Measurements from ENCODE around the gene SLC44A5. TPM values are rescaled to one million over a fixed set of nuclear protein-coding genes. Genes with fewer than 3 reads are reported as not detected.

The SLC44A5 gene
- total RNA-seq, 4 donors from 2014 or later: 0.27 to 1.1 (median 0.42) TPM

DNA sequence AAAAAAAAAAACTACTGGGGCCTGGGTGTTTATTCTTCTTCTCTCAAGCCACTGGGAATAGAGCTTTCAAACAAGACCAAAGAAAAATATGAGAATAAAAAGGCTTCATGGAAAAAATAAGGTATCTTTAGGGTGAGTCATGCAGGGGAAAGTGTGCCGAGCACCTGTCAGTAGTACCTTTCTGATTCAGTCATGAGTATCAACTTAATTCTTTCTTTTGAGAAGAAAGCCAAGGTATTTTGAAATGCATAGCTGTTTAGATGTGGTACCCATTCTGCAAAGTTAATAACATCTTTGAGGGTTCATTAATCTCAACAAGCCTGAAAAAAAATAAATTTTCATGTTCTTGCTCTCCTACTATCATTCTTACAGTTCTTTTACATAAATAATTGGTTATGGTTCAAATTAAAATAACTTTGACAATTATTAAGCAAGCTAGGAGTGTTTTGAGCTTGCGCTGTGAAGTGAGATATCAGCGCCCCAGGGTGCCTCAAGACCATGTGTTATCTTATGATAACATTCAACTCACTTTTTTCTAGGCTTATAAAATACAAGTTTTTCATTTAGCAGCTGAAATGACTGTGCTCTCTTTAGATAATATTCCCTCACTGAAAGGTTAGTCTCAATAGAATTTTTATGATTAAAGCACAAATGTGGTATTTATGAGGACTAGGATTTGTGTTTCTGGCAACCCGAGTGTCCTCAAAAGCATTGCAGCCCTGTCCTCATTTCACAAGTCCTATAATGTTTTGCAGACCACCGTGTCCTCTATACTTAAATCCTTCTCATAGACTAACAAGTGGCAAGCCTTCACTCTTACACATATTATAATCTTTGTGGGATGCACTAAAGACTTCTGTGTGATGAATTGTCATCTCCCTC, 138.6 kb downstream of the SLC44A5 start:
- Histone ChIP-seq H3K4me1 (peaks cover 0 to 5% (median 0%) of the 10 kb centered on the region in 3 donors), H3K4me3 (no peak overlapping the region), H3K9me3 (no peaks in the 10 kb centered on the region), H3K36me3 (no peaks in the 10 kb centered on the region), H3K27me3 (no peaks in the 10 kb centered on the region), H3K27ac (no peak overlapping the region)
- no peak for TF ChIP-seq POLR2AphosphoS5 (IDR thresholded peaks at IDR 0.05)
- no peak for TF ChIP-seq EP300 (IDR thresholded peaks at IDR 0.05)
- TF ChIP-seq, protein P1, sequence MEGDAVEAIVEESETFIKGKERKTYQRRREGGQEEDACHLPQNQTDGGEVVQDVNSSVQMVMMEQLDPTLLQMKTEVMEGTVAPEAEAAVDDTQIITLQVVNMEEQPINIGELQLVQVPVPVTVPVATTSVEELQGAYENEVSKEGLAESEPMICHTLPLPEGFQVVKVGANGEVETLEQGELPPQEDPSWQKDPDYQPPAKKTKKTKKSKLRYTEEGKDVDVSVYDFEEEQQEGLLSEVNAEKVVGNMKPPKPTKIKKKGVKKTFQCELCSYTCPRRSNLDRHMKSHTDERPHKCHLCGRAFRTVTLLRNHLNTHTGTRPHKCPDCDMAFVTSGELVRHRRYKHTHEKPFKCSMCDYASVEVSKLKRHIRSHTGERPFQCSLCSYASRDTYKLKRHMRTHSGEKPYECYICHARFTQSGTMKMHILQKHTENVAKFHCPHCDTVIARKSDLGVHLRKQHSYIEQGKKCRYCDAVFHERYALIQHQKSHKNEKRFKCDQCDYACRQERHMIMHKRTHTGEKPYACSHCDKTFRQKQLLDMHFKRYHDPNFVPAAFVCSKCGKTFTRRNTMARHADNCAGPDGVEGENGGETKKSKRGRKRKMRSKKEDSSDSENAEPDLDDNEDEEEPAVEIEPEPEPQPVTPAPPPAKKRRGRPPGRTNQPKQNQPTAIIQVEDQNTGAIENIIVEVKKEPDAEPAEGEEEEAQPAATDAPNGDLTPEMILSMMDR (IDR thresholded peaks at IDR 0.05): no peak
- TF ChIP-seq POLR2A (IDR thresholded peaks at IDR 0.05): no peak
- WGBS, 2 donors (ENCODE audit: low coverage in 1 of 2): 62 to 73% methylated on average over 5 of the region's 5 CpGs
- ATAC-seq: no peak

DNA sequence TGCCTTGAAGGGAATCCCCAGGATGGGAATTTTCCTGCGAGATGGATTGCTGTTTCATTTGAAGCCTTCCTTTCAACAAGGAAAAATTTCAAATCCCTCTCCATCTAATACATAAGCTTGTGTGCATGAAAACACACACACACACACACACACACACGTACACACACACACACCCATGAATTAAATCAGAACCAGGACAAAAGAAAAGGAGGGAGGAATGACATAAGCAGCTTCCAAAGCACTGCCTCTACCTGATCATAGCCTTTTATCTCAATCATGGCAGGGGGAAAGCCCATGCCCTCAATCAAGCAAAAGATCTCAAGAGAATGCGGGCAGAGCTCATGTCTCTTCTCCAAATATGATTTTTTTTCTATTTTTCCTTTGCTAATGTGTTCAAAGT, 139.7 kb downstream of the SLC44A5 start:
- Histone ChIP-seq H3K27me3 (no peaks in the 10 kb centered on the region), H3K27ac (no peak overlapping the region), H3K9me3 (no peaks in the 10 kb centered on the region), H3K4me3 (no peak overlapping the region), H3K36me3 (no peaks in the 10 kb centered on the region), H3K4me1 (peaks cover 0 to 5% (median 0%) of the 10 kb centered on the region in 3 donors)
- 74 to 82% methylated on average over 2 to 3 of the region's 3 CpGs for WGBS, 2 donors (ENCODE audit: low coverage in 1 of 2)
- no peak for ATAC-seq
- TF ChIP-seq POLR2A (IDR thresholded peaks at IDR 0.05): no peak
- TF ChIP-seq EP300 (IDR thresholded peaks at IDR 0.05): no peak
- TF ChIP-seq, protein P1 (IDR thresholded peaks at IDR 0.05): no peak
- no peak for TF ChIP-seq POLR2AphosphoS5 (IDR thresholded peaks at IDR 0.05)

DNA sequence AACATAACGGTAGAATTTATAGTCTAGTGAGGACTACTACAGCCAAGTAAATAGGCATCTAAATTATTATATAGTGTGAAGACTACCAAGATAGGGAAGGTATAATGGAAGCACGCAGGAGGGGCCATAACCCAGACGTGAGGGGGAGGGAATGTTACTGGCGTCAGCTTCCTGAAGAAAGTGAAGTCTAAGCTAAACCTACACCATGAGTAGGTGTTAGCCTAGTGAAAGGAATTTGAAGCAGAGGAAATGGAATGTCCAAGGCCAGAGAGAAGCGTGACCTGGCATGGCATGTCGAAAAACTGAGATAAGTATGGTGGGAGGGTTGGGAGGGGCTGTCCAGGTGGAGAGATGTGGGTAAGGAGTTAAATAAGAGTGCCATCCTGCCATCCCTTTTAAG, 140.5 kb downstream of the SLC44A5 start:
- H3K4me1 ChIP-seq: peaks cover 0 to 5% (median 0%) of the 10 kb centered on the region in 3 donors
- WGBS, 2 donors (ENCODE audit: low coverage in 1 of 2): 73 to 85% methylated on average over 5 to 6 of the region's 6 CpGs
- H3K36me3 ChIP-seq: no peaks in the 10 kb centered on the region
- TF ChIP-seq, protein P1 (IDR thresholded peaks at IDR 0.05): no peak
- TF ChIP-seq EP300 (IDR thresholded peaks at IDR 0.05) (no peak), POLR2AphosphoS5 (IDR thresholded peaks at IDR 0.05) (no peak)
- no peaks in the 10 kb centered on the region for H3K27me3 ChIP-seq
- no peak overlapping the region for H3K27ac ChIP-seq
- no peak overlapping the region for H3K4me3 ChIP-seq
- no peaks in the 10 kb centered on the region for H3K9me3 ChIP-seq
- no peak for ATAC-seq

DNA sequence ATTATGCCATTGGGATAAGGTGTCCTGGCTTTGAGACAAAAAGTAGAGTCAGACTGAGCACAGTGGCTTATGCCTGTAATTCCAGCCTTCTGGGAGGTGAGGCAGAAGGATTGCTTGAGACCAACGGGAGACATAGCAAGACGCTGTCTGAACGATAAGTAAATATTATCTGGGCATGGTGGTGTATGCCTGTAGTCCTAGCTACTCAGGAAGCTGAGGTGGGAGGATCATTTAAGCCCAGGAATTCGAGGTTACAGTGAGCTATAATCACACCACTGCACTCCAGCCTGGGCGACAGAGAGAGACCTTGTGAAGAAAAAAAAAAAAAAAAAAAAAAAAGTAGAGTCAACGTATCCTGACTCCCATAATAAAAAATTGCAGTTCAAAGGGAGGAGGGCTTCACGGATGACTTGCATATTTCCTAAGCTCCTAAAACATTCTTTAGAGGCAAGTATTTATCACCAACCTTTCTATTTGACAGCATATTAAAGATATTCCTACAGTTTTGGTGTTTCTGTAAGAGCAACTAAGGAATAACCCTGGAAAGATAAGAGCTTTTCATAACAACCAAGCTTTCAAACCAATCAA, 141.2 kb downstream of the SLC44A5 start:
- H3K4me3 ChIP-seq: no peak overlapping the region
- no peaks in the 10 kb centered on the region for H3K27me3 ChIP-seq
- no peaks in the 10 kb centered on the region for H3K9me3 ChIP-seq
- no peak overlapping the region for H3K27ac ChIP-seq
- no peaks in the 10 kb centered on the region for H3K36me3 ChIP-seq
- ATAC-seq: no peak
- 55 to 67% methylated on average over 2 to 6 of the region's 7 CpGs for WGBS, 2 donors (ENCODE audit: low coverage in 1 of 2)
- H3K4me1 ChIP-seq: peaks cover 0 to 5% (median 0%) of the 10 kb centered on the region in 3 donors
- TF ChIP-seq EP300 (IDR thresholded peaks at IDR 0.05): no peak
- TF ChIP-seq POLR2A (IDR thresholded peaks at IDR 0.05): no peak
- TF ChIP-seq POLR2AphosphoS5 (IDR thresholded peaks at IDR 0.05): no peak
- TF ChIP-seq, protein P1 (IDR thresholded peaks at IDR 0.05): no peak
